ENCODE measurements around the gene SYDE1. TPM values are rescaled to one million over a fixed set of nuclear protein-coding genes. Genes with fewer than 3 reads are reported as not detected.
A peak's percentile ranks its signal among the peaks of the same experiment; 100 is the strongest.

SYDE1 gene
- total and polyA plus RNA-seq, 2 donors from 2014 or later, result 13.9 to 26.9 TPM

DNA sequence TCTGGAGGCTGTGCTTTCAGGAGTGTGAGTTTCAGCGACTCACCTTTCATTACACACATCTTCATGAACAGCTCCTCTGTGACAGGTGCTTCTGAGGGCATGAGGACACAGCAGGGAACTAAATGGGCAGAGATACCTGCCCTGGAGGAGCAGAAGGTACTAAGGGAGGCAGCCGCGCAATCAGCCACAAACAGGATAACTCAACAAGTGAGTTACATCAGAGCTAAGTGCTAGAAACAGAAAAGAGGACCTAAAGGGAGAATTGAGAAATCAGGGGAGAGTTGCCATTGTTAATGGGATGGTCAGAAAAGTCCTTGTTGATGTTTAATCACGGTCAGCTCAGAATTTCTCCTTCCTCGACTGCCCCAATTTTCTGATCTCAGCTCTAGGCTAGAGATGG is 42.5 kb downstream of the SYDE1 start:
- FAIRE-seq, result no peak
- intact Hi-C loops (cut with DNase I), result no loop called here

DNA sequence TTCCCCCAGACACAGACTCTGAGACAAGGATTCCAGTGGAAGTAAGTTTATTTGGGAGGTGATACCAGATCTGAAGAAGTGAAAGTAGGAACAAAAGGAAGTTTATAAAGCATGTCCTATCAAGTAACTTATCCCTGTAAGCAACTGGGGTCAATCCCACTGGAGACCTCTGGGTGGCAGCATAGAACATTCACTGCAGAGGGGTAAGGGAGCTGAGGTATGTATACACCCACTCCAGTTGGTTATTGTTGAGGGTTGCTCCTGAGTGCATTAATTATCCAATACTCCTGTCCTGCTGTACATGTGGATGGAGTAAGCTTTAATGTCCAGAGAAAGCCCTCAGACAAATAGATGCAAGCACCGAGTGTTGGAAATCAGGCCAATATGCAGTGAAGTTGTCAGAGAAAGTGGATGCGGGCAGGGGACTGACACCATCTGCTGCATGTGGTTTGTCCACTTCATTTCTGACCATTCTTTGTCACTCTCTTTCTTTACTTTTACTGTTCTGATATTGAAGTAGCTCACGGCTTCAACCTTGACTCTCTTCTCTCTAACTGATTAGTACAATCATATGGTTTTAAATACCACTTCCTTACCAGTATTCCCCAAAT is 46.9 kb downstream of the SYDE1 start:
- FAIRE-seq (no peak), DNase-seq (peak in 2 of 5 donors; percentile 25 to 38)
- H3K9me3 ChIP-seq (ENCODE audit: control insufficient read depth in 2 of 3, insufficient read depth in 1 of 3, low read length in 3 of 3), result peaks cover 0 to 9% (median 0%) of the 10 kb centered on the region in 3 donors
- no peak overlapping the region for H3K4me3 ChIP-seq (ENCODE audit: low read length in 3 of 3)
- H3K27ac ChIP-seq (ENCODE audit: low read depth in 2 of 2, low read length in 2 of 2), result no peak overlapping the region
- H3K27me3 ChIP-seq (ENCODE audit: control insufficient read depth, insufficient read depth, low read length), result no peaks in the 10 kb centered on the region
- TF ChIP-seq, protein P1, sequence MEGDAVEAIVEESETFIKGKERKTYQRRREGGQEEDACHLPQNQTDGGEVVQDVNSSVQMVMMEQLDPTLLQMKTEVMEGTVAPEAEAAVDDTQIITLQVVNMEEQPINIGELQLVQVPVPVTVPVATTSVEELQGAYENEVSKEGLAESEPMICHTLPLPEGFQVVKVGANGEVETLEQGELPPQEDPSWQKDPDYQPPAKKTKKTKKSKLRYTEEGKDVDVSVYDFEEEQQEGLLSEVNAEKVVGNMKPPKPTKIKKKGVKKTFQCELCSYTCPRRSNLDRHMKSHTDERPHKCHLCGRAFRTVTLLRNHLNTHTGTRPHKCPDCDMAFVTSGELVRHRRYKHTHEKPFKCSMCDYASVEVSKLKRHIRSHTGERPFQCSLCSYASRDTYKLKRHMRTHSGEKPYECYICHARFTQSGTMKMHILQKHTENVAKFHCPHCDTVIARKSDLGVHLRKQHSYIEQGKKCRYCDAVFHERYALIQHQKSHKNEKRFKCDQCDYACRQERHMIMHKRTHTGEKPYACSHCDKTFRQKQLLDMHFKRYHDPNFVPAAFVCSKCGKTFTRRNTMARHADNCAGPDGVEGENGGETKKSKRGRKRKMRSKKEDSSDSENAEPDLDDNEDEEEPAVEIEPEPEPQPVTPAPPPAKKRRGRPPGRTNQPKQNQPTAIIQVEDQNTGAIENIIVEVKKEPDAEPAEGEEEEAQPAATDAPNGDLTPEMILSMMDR (IDR thresholded peaks at IDR 0.05; ENCODE audit: borderline replicate concordance, extremely low read depth, insufficient read depth), result peak; percentile 11
- intact Hi-C loops (cut with DNase I), result no loop called here
- H3K36me3 ChIP-seq (ENCODE audit: control insufficient read depth in 2 of 3, insufficient read depth in 3 of 3, low read length in 3 of 3), result no peaks in the 10 kb centered on the region
- no peak overlapping the region for H3K9ac ChIP-seq (ENCODE audit: low read length in 3 of 3)
- H3K4me1 ChIP-seq (ENCODE audit: control insufficient read depth in 2 of 3, insufficient read depth in 2 of 3, low read depth in 1 of 3, low read length in 3 of 3), result no peaks in the 10 kb centered on the region

More for the DNA sequence above, 42.5 kb downstream of the SYDE1 start:
- TF ChIP-seq, protein P1 (IDR thresholded peaks at IDR 0.05; ENCODE audit: borderline replicate concordance, extremely low read depth, insufficient read depth), result no peak
- Histone ChIP-seq H3K36me3 (ENCODE audit: control insufficient read depth in 2 of 3, insufficient read depth in 3 of 3, low read length in 3 of 3) (no peaks in the 10 kb centered on the region), H3K9ac (ENCODE audit: low read length in 3 of 3) (no peak overlapping the region), H3K4me3 (ENCODE audit: low read length in 3 of 3) (no peak overlapping the region), H3K9me3 (ENCODE audit: control insufficient read depth in 2 of 3, insufficient read depth in 1 of 3, low read length in 3 of 3) (peaks cover 0 to 8% (median 0%) of the 10 kb centered on the region in 3 donors), H3K4me1 (ENCODE audit: control insufficient read depth in 2 of 3, insufficient read depth in 2 of 3, low read depth in 1 of 3, low read length in 3 of 3) (no peaks in the 10 kb centered on the region), H3K27ac (ENCODE audit: low read depth in 2 of 2, low read length in 2 of 2) (no peak overlapping the region), H3K27me3 (ENCODE audit: control insufficient read depth, insufficient read depth, low read length) (no peaks in the 10 kb centered on the region)
- no peak for DNase-seq

DNA sequence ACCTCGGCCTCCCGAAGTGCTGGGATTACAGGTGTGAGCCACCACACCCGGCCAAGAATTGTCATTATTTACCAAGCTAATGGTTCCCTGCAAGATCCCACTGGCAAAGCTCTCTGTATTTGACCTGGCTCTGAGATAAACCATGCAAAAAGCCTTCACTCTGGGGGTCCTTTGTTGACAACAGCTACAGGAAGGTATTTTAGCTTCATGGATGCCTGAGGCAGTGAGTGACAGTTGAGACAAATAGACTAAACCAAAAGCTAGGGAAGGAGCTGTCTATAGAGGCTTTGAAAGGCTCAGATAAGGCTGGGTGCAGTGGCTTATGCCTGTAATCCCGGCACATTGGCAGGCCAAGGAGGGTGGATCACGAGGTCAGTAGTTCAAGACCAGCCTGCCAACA is 48.1 kb downstream of the SYDE1 start:
- Histone ChIP-seq H3K27ac (ENCODE audit: low read depth in 2 of 2, low read length in 2 of 2) (no peak overlapping the region), H3K27me3 (ENCODE audit: control insufficient read depth, insufficient read depth, low read length) (no peaks in the 10 kb centered on the region), H3K9me3 (ENCODE audit: control insufficient read depth in 2 of 3, insufficient read depth in 1 of 3, low read length in 3 of 3) (peaks cover 0 to 16% (median 0%) of the 10 kb centered on the region in 3 donors), H3K36me3 (ENCODE audit: control insufficient read depth in 2 of 3, insufficient read depth in 3 of 3, low read length in 3 of 3) (peaks cover 0 to 2% (median 0%) of the 10 kb centered on the region in 3 donors), H3K9ac (ENCODE audit: low read length in 3 of 3) (no peak overlapping the region), H3K4me3 (ENCODE audit: low read length in 3 of 3) (no peak overlapping the region), H3K4me1 (ENCODE audit: control insufficient read depth in 2 of 3, insufficient read depth in 2 of 3, low read depth in 1 of 3, low read length in 3 of 3) (no peaks in the 10 kb centered on the region)
- FAIRE-seq, result no peak
- TF ChIP-seq, protein P1 (IDR thresholded peaks at IDR 0.05; ENCODE audit: borderline replicate concordance, extremely low read depth, insufficient read depth), result no peak
- intact Hi-C loops (cut with DNase I), result no loop called here
- DNase-seq, result no peak

All from kidney (tissue), 14 donors.